Activated CD8-positive, alpha-beta memory T cell treated with anti-CD3 and anti-CD28 coated beads, Interleukin-2, amount 50 U/mL, for 48 hours (primary cell): ENCODE data around the gene CANT1.

Source experiments
- DNase-seq: peaks from one replicate; pipeline ENCODE4 v3.0.0-alpha.2; 2020

Gene CANT1

DNA sequence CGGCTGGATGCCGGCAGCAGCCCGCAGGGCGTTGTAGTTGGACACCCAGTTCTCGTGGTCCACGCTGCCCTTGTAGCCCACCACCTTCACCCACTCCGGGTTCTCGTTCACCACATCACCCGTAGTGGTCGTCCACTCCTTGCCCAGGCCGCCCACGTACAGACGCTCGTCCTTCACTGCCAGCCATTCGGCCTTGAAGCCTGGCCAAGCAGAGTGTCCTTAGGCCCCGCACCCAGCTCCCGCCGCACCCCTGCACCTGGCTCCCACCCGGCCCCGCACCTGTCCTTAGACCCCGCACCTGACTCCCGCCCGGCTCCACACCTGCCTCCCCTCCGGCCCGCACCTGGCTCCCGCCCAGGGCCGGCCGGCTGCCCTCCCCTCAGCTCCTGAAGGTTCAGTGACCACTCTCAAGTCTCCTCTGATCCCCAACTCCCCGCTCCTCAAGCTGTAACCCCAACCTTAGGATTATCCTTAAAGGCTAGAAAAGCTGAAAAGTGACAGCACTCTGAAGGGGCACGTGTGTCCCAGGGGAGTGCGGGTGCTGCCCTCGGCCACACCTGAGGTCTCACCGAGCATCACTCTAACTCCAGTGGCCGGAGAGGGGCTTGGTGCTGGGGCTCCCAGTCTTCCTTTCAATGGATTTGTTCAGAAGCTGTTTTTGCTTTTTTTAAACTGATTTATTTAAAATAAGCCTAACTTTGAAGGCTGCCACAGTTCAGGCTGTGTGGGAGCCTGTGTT is 14.4 kb downstream of the CANT1 start:
- DNase-seq, result peak; percentile 39

DNA sequence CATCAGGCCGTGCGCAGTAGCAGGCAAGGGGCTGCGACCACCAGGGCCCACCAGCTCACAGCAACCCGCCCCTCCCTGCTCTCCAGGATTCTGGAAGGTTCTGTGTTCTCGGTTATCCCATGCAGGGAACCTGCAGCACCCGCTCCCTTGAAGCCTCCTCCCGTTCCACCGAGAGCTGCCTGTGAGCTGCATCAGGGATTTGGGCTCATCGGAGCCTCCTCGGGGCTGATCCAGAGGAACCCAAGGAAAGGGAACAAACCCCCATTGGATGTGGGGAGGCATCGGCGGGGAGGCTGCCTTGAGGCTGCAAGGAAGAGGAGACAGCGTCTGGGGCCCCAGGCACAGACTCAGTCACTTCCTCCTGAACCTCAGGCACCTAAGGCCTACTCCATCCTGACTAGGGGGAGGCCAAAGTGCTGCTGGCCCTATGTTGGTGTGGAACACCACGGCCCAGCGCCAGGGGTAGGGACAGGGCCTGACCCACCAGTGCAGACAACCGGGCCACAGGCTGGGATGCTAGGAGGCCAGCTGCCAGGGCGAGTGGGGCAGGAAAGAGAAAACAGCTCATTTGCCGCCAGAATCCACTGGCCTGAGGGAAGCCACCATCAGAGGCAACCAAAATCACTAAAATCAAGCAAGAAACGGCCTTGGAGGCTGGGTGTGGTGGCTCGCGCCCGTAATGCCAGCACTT is 15.4 kb downstream of the CANT1 start:
- peak; percentile 36 for DNase-seq

DNA sequence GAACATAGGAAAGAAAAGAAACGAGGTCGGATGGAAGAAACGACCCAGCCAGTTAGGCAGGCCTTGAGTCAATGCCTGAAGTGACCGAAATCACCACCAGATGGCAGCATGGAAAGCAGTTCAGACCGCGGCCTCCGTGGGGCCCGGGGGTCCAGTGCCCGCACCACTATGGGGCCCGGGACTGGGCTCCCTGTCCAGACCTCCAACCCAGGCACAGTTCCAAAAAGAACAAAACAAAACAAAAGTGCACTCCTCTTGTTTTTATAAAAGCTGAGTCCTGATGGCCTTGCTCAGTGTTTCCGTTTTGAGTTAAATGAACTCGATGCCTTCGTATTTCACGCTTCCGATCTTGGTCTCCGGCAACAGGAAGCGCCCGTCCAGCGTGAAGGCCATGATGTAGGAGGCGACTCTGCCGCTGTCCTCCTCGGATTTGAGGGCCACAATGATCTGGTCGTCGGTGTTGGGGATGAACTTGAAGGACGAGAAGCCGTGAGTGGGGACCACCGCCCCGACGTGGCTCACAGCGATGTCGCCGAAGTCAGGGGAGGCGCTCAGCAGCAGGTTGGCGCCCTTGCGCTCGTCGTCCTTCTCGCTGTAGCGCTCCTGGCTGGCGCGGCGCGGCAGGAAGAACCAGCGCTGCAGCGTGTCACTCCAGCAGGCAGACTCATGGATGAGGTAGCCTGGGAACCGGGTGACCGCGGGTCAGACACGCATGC is 16.2 kb downstream of the CANT1 start:
- DNase-seq, result peak; percentile 82

DNA sequence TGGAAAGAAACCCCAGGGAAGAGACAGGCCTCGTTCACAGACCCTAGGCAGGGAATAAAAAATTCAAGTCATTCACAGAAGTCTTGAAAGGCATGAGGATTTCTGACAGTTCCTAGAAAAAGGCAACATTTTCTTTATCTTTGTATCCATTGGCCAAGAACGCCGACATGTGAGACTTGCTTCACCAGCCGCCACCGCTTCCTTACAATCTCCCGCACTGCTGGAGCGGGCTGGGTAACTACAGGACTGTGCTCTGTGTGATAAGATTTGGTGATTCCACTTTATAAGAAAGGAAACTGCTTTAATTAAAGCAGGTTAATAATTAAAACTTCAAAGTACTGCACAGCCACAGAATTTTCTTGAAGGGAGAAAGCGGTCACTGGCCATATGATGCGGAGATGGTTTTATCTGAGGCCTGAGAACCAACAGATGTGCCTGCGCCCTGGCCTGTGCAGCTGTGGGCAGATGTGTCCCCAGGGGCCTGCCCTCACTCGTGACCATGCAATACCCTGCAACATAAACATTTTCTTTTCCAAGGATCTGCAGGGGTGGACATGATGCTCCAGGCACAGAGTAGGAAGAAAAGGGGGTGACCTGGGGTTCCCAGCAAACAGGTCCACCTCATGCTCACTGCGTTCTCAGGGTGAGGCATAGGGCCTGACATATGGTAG is 16.9 kb downstream of the CANT1 start:
- DNase-seq, result no peak

DNA sequence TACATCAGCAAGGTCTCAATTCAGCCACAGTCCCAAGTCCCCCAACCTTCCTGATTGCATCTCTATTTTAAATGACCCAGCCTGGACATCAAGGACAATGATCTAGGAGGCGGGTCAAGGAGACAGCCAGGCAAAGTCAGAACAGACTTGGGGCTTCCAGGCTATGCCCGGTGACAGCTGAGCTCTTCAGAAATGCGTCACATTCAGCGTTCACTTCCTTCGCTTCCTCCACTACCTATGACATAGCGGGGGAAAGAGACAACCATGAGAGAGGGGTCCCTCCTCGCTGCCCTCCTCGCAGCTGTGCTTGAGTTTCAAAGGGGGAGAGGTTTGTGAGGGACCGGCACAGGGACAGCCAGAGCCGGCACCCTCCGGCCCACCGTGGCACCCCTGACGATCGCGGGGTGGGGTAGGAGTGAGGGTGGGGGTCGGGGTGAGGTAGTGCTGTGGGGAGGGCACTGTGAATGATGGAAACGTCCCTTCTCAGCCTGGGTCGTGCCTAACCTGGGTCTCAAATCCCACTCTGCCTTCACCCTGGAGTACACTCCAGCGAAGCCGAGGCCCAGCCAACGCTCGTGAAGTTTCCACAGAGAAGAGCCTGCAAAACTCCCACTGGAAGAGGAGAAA is 17.5 kb downstream of the CANT1 start:
- DNase-seq, result no peak

DNA sequence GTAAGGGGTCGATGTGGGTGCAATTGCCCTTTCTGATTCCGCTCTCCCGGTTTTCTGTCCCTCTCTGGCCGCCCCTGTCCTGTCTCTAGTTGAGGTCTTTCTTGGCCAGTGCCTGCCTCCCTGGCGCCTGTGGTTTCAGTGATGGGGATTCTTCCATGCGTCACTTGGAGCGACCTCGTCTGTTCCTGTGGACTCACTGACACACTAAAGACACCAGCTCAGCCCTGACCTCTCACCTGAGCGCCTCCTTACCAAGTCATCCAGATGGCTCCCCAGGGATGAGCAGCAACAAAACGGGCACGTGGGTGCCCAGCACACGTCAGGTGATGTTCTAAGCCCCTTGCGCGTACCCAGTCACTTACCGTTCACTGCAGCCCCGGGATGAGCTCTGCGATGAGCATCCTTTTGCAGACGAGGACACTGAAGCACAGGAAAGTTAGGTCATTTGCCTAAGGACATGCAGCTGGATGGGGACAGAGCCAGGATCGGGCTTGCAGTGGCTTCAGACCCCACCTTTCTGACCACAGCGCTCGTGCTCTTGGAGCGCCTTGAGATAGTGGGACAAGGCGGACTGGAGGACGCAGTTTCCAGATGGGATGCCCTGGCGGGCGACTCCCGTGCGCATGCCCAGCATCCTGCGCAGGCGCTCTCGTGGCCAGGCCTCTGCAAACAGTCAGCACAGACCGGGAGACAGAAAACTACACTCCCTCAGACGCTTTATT is 18.4 kb downstream of the CANT1 start:
- no peak for DNase-seq

DNA sequence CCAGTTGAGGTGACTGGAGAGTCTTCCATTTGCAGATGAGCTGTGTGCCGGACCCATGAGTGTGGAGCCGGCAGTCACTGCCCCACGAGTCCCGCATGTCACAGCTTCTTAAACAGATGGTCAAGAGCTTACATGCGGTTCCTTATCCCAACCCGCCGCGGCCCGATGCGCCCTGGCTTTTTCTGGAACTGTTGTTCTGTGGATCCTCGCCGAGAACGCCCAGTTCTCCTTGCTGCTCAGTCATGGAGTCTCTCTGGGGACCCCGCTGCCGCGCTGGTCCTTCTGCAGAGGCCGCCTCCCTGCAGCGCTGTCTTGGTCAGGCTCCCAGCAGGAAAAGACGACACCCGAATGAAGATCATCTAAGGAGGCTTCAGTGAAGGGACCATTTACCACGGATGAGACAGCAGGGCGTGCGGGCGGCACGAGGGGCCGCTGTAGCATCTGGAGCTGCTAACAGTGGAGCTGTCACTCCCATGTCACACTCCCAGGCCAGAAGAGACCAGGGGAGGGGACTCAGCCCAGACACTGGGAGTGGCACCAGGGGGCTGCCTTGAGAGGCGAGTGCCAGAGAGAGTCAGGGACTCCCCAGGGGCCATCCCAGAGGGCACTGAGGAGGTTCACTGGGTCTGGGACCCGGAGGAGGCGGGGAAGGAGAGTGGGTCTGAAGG is 19.1 kb downstream of the CANT1 start:
- DNase-seq, result no peak

DNA sequence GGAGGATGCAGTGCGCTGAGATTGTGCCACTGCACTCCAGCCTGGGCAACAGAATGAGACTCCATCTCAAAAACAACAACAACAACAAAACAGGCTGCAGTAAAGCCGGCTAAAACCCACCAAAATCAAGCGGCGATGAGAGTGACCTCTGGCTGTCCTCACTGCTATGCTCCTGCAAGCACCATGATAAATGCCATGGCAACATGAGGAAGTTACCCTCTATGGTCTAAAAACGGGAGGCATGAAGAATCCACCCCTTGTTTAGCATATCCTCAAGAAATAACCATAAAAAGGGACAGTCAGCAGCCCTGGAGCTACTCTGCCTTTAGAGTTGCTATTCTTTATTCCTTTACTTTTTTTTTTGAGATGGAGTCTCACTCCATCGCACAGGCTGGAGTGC is 21.4 kb downstream of the CANT1 start:
- no peak for DNase-seq

DNA sequence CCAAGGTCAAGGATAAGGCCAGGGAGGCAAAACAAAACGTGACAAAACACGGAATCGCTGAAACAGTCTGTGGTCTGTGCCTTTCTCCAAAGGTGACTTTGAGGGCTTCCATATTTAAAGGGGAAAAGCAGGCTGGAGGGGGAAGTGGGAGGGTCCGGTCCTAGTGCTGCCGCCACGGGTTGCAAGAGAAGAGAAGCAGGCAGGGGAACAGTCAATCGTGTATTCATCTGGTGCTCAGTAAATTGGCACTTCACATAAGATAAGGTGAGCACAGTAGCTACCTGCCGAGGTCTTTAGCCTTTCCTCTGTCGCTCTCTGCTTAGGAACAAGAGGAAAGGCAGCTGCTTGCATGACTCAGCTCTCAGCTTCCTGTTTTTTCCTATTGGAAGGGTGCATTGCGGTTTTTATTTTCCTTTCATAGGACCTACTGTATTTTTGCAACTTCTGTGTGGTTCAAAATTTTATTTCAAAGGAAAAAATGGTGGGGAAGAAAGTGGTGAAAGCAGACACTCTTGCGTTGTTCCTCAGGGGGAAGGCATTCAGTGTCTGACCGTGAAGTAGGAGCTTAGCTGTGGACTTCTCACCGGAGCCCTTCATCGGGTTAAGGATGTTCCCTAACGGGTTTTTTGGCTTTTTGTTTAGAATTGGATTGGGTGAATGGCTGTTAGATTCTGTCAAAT is 22.8 kb downstream of the CANT1 start:
- no peak for DNase-seq

DNA sequence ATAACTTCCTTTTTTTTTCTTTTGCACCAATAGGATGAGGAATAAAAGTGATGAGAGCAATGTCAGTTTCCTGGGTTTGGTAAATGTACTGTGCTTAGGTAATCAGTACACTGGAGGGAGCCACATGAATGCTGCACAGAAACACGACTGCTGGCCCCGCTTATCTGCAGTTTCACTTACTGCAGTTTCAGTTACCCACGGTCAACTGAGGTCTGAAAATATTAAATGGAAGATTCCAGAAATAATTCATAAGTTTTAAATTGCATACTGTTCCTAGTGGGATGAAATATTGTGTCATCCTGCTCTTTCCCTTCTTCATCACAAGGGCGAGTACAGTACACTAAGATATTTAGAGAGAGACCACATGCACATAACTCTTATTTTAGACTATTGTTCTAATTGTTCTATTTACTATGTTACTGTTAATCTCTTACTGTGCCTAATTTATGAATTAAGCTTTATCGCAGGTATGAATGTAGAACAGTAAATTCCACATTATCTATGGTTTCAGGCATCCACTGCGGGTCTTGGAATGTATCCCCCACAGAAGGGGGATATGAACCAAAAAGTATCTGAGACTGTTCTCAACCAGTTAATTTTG is 23.4 kb downstream of the CANT1 start:
- no peak for DNase-seq

DNA sequence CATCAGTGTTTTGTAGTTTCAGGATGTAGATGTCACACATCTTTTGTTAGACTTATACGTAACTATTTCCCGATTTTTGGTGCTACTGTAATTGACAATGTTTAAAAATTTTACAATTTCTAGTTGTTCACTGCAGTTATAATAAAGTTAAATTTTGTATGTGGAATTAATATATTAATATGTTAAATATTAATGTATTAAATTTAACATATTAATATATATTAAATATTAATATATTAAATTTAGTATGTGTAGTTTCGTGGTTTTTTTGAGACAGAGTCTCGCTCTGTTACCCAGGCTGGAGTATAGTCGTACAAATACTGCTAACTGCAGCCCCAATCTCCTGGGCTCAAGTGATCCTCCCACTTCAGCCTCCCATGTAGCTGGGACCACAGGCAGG is 24.2 kb downstream of the CANT1 start:
- DNase-seq, result no peak

DNA sequence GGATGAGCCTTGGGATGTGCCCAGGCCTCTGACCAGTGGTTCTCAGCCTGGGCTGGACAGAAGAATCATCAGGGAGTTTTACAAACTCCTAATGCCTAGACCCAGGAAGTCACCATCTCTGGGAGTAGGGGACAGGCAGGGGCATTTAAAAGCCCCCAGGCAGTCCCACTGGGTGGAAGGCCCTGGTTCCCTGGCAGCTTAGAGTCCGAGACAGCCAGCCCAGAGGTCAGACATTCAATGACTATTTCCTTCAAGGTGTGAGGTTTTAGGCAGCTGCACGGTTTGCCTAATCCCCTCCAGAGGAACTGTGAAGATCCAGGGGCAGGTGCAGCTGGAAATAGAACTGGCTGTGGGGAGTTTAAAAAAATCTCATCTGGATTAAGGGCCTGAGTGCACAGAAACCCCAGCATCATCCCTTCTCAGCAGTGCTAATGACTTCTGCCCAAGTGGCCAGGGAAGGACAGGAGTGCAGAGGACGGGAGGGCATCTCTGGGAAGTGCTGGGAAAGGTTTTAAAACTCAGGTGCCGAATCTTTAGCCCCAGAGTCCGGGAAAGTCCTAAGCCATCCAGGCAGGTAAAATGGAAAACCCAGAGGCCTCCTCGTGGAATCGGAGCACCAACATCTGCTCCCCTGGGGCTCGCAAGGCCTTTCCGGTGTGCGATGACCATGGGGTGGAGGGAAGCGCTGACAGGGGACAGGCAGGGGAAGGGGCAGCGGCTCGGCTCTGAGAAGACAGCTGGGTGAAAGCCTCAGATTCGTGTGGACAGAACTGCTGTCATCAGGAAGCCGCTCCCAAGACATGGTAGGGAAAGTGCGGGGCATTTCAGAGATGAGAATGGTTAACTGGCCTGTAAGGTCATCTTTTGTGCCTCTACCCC is 28.3 kb downstream of the CANT1 start:
- no peak for DNase-seq

DNA sequence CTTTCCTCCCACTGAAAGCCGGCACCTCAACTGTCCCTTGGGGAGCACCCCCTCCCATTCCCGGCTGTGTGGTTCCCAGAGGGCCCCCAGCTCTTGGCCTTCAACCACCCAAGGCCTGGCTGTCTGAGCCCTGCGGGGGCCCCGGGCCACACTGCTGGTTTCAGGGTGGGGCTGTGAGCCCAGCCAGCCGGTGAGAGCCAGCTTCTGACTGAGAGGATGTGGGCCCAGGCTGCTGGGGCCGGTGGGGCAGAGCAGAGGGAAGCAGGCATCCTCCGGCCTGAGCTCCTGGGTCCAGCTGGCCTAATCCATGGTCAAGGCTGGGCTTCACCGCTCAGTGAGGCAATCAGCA is 29.0 kb downstream of the CANT1 start:
- no peak for DNase-seq

DNA sequence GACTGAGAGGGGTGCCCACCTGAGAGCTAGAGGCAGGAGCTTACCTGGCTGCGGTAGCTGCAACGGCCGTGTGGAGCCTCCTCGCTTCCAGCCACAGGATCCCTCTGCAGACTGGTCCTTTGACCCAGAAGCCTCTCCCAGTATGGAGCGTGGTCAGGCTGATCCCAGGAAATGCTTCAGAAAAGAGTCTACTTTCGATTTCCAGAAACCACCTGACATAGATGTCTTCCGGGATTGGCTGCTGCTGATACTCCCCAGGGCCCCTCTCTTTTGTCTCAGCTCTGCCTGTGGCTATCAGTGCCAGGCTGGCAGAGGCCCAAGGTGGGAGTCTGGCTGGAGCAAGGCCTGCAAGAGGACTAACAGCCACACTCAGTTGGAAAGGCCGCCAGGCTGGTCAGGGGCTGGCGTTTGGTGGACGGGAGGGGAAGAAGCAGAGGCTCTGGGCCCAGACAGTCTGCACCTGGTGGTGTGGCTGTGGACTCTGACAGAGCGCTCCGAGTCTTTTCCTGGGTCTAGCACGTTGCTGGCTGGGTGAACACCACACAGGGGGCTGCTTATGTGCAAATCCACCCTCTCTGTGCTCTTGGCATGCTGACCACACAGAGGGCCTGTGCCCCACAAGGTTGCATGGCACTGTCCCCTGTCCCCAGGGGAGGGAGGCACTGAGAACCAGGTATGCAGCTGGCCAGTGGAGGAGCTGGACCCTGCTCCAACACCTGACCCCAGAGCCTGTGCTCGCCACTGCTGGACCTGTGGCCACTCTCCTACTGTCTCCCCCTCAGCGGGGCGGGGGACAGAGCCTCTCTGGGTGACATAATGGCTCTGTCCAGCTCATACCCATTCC is 29.6 kb downstream of the CANT1 start, which contains the start of gene LGALS3BP:
TSS of gene LGALS3BP (minus strand) at position 144 of the 844 bp plus-strand sequence. CDS start 2,732 bp downstream, outside the sequence.
- no peak for DNase-seq

DNA sequence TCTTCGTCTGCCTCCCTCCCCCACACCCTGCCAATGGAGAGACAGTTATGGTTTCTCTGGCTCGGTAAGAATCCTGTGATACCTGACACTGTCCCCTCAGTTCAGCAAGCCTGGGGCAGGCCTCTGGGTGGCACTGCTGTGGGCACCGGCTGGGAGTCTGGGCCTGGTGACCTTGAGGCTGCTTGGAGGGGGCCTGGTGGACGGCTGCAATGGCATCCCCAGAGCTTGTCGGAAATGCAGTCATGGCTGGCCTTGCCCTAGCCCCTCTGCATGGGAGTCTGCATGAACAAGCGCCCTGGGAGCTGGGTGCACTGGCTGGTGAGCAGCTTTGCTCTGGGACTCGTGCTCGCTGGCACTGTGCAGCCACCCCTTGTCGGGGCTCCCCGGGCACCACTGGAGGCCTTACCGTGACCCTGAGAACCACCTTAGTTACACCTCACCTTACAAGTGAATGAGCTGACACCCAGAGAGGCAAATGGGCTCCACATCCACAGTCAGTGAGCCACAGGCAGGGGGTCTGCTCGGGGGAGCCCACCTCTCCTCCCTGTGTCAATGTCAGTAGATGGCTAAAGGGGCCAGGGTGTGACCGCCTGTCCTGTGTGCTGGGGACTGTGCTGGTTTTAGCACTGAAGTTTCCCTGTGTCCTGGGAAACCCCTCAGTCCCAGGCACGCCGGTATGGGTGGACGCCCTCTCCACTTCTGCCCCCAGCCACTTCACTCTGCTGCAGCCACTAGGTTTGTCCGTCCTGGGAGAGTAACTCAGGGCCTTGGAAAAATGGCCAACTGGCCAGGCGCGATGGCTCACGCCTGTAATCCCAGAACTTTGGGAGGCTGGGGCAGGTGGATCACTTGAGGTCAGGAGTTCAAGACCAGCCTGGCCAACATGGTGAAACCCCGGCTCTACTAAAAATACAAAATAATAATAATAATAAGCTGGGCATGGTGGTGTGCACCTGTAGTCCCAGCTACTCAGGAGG is 31.3 kb downstream of the CANT1 start:
- DNase-seq, result no peak

DNA sequence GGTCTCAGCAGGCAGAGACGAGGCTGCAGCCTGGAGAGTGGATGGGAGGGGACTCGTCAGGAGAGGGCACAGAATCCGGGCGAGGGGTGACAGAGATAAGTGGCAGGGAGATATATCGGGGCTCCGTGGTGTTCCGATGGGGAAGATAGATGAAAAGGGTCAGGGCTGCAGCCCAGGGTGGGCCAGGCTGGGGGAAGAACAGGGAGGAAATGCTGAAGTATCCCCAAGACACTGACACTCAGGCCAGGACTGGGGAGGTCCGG is 32.0 kb downstream of the CANT1 start:
- no peak for DNase-seq

DNA sequence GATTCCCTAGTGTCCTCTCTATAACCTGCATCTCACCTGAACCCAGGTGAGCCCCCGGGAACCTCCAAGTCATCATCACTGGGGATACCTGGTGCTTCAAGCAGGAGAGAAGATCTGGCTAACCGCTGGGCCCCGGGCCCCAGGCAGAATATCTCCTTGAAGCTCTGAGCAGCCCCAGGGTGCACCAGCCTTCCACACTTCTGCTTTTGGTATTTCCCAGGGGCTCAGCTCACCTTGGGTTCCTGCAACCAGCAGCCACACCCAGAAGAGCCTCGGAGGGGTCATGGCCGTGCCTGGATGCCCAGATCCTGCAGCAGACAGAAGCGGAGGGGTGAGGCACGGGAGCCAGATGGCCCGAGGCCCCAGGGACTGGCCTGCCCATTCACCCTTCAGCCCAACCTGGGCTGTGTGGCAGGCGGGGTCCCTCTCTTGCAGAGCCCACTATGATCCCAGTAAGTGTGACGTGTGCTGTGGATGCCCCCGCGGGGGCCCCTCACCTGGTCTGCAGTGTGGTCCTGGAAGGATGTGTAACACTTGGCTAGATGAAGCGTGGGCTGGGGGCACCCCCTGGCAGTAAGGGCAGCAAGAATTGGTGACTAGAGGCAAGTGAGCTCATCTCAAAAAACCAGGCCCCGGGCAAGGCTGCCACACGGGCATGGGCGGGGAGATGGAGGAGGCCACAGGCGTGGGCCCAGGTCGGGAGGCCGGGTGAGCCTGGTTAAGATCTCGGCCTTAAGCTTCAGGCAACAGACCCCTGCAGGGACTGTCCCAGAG is 32.5 kb downstream of the CANT1 start:
- DNase-seq, result no peak
